GM13977 (cell line): Measurements from ENCODE around the gene MTURN.

Source experiments
- DNase-seq: peaks from one replicate; pipeline ENCODE4 v3.0.0; 2012; ENCODE audit warnings: low spot score
- CTCF ChIP-seq: IDR thresholded peaks from 2 replicates; pipeline ENCODE4 v1.5.1; 2012; ENCODE audit warnings: mild to moderate bottlenecking, control low read depth; ENCODE audit not compliant: insufficient read depth; ENCODE audit errors: extremely low read depth, missing control alignments
- in situ Hi-C: fragments of 300-500 bp; cut with MboI; formaldehyde crosslinking; loops from one replicate; pipeline ENCODE4 v1.12.0; 2022; ENCODE audit warnings: low sequenced_read_pairs, low pct_unique_long_range_greater_than_20kb, mixed read lengths, inconsistent platforms; ENCODE audit not compliant: unreplicated experiment

Gene MTURN

GRCh38 chr7:30144657-30145306 is 10.0 kb downstream of the MTURN start:
- no peak for TF ChIP-seq CTCF
- no peak for DNase-seq
- in situ Hi-C loops, result no loop called here

- DNase-seq, result no peak
- in situ Hi-C loops, result no loop called here
- no peak for TF ChIP-seq CTCF
These were observed 10.7 kb downstream of the MTURN start for GRCh38 chr7:30145426-30145970.

- in situ Hi-C loops, result no loop called here
- TF ChIP-seq CTCF, result no peak
- DNase-seq, result no peak
These were observed 11.4 kb downstream of the MTURN start for GRCh38 chr7:30146127-30146612.

GRCh38 chr7:30147223-30147622 is 12.4 kb downstream of the MTURN start:
- no peak for DNase-seq
- in situ Hi-C loops, result no loop called here
- TF ChIP-seq CTCF, result no peak

GRCh38 chr7:30147785-30148184 is 13.0 kb downstream of the MTURN start:
- TF ChIP-seq CTCF, result no peak
- DNase-seq, result no peak
- in situ Hi-C loops, result no loop called here

- TF ChIP-seq CTCF, result no peak
- DNase-seq, result no peak
- in situ Hi-C loops, result no loop called here
These were observed 13.6 kb downstream of the MTURN start for GRCh38 chr7:30148426-30148825.
